IMR-90 (cell line): ENCODE data around the gene SGSH. TPM values are rescaled to one million over a fixed set of nuclear protein-coding genes. Genes with fewer than 3 reads are reported as not detected.

ENCODE experiments used
- ATAC-seq: fragments of 200-7000 bp; cut with Tn5 transposase; 2 replicates; pipeline ENCODE4 v1.9.1; 2020; ENCODE audit warnings: low read depth, mild to moderate bottlenecking, moderate library complexity
- BruUV-seq: library from RNA; stranded (reverse); fragments of 400-500 nt; replicated peaks from 2 replicates; lab custom pipeline; 2021; lab: Mats Ljungman, UMichigan
- CTCF ChIA-PET: fragments of 300-600 bp; formaldehyde crosslinking; extraction: SDS; loops from one replicate; lab custom pipeline; 2021; ENCODE audit warnings: antibody characterized with exemption; lab: Yijun Ruan, JAX
- POLR2A ChIA-PET: fragments of 300-600 bp; sonication (Branson Sonifier 250); formaldehyde crosslinking; loops from one replicate; lab custom pipeline; 2022; ENCODE audit warnings: antibody characterized with exemption; ENCODE audit not compliant: unreplicated experiment; lab: Charles Lee
- DNase-seq: peaks from one replicate; pipeline ENCODE4 v3.0.0; 2013
- H2AFZ ChIP-seq: replicated peaks from 2 replicates; pipeline ENCODE3; 2013; ENCODE audit warnings: low read length, mild to moderate bottlenecking; ENCODE audit not compliant: poor library complexity
- H2AK5ac ChIP-seq: 2 replicates; pipeline ENCODE4 v1.6.1; 2013; ENCODE audit warnings: low read depth, low read length, inconsistent platforms
- H2AK9ac ChIP-seq: replicated peaks from 2 replicates; pipeline ENCODE3; 2013; ENCODE audit warnings: mild to moderate bottlenecking, low read depth, low read length, moderate library complexity; ENCODE audit not compliant: poor library complexity
- H2BK120ac ChIP-seq: 2 replicates; pipeline ENCODE4 v1.6.1; 2013; ENCODE audit warnings: low read depth, low read length, inconsistent platforms
- H2BK15ac ChIP-seq: 3 replicates; pipeline ENCODE4 v1.6.1; 2013; ENCODE audit warnings: low read depth, low read length, inconsistent platforms
- H2BK20ac ChIP-seq: 2 replicates; pipeline ENCODE4 v1.6.1; 2013; ENCODE audit warnings: low read depth, mild to moderate bottlenecking, inconsistent platforms, low read length, moderate library complexity
- H2BK5ac ChIP-seq: 2 replicates; pipeline ENCODE4 v1.6.1; 2013; ENCODE audit warnings: mild to moderate bottlenecking, low read depth, low read length, inconsistent platforms; ENCODE audit not compliant: poor library complexity, severe bottlenecking
- H3K14ac ChIP-seq: replicated peaks from 2 replicates; pipeline ENCODE4 v1.6.1; 2013; ENCODE audit warnings: low read depth, low read length, inconsistent platforms
- H3K18ac ChIP-seq: 2 replicates; pipeline ENCODE4 v1.6.1; 2013; ENCODE audit warnings: low read depth, low read length, control low read depth
- H3K23ac ChIP-seq: 2 replicates; pipeline ENCODE4 v1.6.1; 2013; ENCODE audit warnings: low read depth, low read length, inconsistent platforms
- H3K27ac ChIP-seq: 2 replicates; pipeline ENCODE4 v1.5.1; 2013; ENCODE audit warnings: mild to moderate bottlenecking, control low read depth, low read length; ENCODE audit not compliant: insufficient read depth
- H3K27me3 ChIP-seq: 2 replicates; pipeline ENCODE4 v1.6.1; 2013; ENCODE audit warnings: low read length; ENCODE audit not compliant: control insufficient read depth, insufficient read depth
- H3K36me3 ChIP-seq: 2 replicates; pipeline ENCODE4 v1.6.1; 2013; ENCODE audit warnings: low read length, mixed read lengths; ENCODE audit not compliant: control insufficient read depth, insufficient read depth
- H3K4ac ChIP-seq: 2 replicates; pipeline ENCODE4 v1.6.1; 2013; ENCODE audit warnings: low read depth, low read length, inconsistent platforms
- H3K4me1 ChIP-seq: 2 replicates; pipeline ENCODE4 v1.6.1; 2013; ENCODE audit warnings: low read length, mixed read lengths; ENCODE audit not compliant: control insufficient read depth, insufficient read depth
- H3K4me2 ChIP-seq: 2 replicates; pipeline ENCODE4 v1.6.1; 2013; ENCODE audit warnings: low read depth, mild to moderate bottlenecking, control low read depth, low read length, moderate library complexity
- H3K4me3 ChIP-seq: 2 replicates; pipeline ENCODE4 v1.5.1; 2013; ENCODE audit warnings: low read depth, mild to moderate bottlenecking, control low read depth, low read length, moderate library complexity; ENCODE audit not compliant: insufficient read depth
- H3K56ac ChIP-seq: 2 replicates; pipeline ENCODE4 v1.6.1; 2013; ENCODE audit warnings: low read length, inconsistent platforms; ENCODE audit not compliant: insufficient read depth; ENCODE audit errors: extremely low read depth
- H3K79me1 ChIP-seq, 2 experiments: 2 replicates each; pipeline ENCODE4 v1.6.1; 2013; ENCODE audit warnings: low read length in 2 of 2, inconsistent platforms in 1 of 2, low read depth in 1 of 2
- H3K9ac ChIP-seq: 2 replicates; pipeline ENCODE4 v1.6.1; 2013; ENCODE audit warnings: low read depth, low read length, control low read depth
- H3K9me1 ChIP-seq: 2 replicates; pipeline ENCODE4 v1.6.1; 2013; ENCODE audit warnings: low read length, inconsistent platforms; ENCODE audit not compliant: insufficient read depth
- H3K9me3 ChIP-seq: 2 replicates; pipeline ENCODE4 v1.6.1; 2013; ENCODE audit warnings: low read length; ENCODE audit not compliant: control insufficient read depth, insufficient read depth
- H4K20me1 ChIP-seq: 2 replicates; pipeline ENCODE4 v1.6.1; 2013; ENCODE audit warnings: low read length, inconsistent platforms; ENCODE audit not compliant: insufficient read depth
- H4K5ac ChIP-seq: 2 replicates; pipeline ENCODE4 v1.6.1; 2013; ENCODE audit warnings: mild to moderate bottlenecking, low read depth, low read length, control low read depth
- H4K8ac ChIP-seq, 2 experiments: 2 replicates each; pipeline ENCODE4 v1.6.1; 2013; ENCODE audit warnings: low read depth in 2 of 2, low read length in 2 of 2, control low read depth in 1 of 2, inconsistent platforms in 1 of 2
- H4K91ac ChIP-seq: 2 replicates; pipeline ENCODE4 v1.6.1; 2013; ENCODE audit warnings: low read depth, low read length, inconsistent platforms; ENCODE audit not compliant: insufficient read depth
- BHLHE40 ChIP-seq: fragments of 150-350 bp; IDR thresholded peaks from 2 replicates; pipeline ENCODE4 v1.6.1; 2016; ENCODE audit warnings: mild to moderate bottlenecking, low read depth, low read length
- CEBPB ChIP-seq: IDR thresholded peaks from 2 replicates; pipeline ENCODE4 v1.6.1; 2012; ENCODE audit warnings: low read depth, low read length, improper control_type of control experiment
- CHD1 ChIP-seq: IDR thresholded peaks from 2 replicates; pipeline ENCODE4 v1.6.1; 2012; ENCODE audit warnings: low read depth, low read length, improper control_type of control experiment
- ELK1 ChIP-seq: fragments of 150-350 bp; IDR thresholded peaks from 2 replicates; pipeline ENCODE4 v1.6.1; 2016; ENCODE audit warnings: low read depth, mild to moderate bottlenecking, low read length, moderate library complexity, borderline replicate concordance
- FOS ChIP-seq: fragments of 150-350 bp; IDR thresholded peaks from 2 replicates; pipeline ENCODE4 v1.6.1; 2016; ENCODE audit warnings: low read depth, low read length
- MAFK ChIP-seq: IDR thresholded peaks from 2 replicates; pipeline ENCODE4 v1.6.1; 2012; ENCODE audit warnings: low read depth, low read length, improper control_type of control experiment
- MAZ ChIP-seq: IDR thresholded peaks from 2 replicates; pipeline ENCODE4 v1.6.1; 2012; ENCODE audit warnings: low read depth, mild to moderate bottlenecking, low read length, improper control_type of control experiment, moderate library complexity, borderline replicate concordance
- MXI1 ChIP-seq: IDR thresholded peaks from 2 replicates; pipeline ENCODE4 v1.6.1; 2012; ENCODE audit warnings: low read depth, mild to moderate bottlenecking, low read length, moderate library complexity, borderline replicate concordance
- NFE2L2 ChIP-seq: fragments of 150-350 bp; IDR thresholded peaks from 2 replicates; pipeline ENCODE4 v1.6.1; 2016; ENCODE audit warnings: low read depth, mild to moderate bottlenecking, low read length
- POLR2A ChIP-seq: IDR thresholded peaks from 2 replicates; pipeline ENCODE4 v1.6.1; 2012; ENCODE audit warnings: mild to moderate bottlenecking, low read depth, low read length
- RAD21 ChIP-seq: IDR thresholded peaks from 2 replicates; pipeline ENCODE4 v1.6.1; 2012; ENCODE audit warnings: low read length, improper control_type of control experiment
- RFX5 ChIP-seq: IDR thresholded peaks from 2 replicates; pipeline ENCODE4 v1.8.0; 2012; ENCODE audit warnings: low read depth, mild to moderate bottlenecking, low read length, moderate library complexity
- SMC3 ChIP-seq: fragments of 150-350 bp; IDR thresholded peaks from 2 replicates; pipeline ENCODE4 v1.6.1; 2016; ENCODE audit warnings: low read depth, mild to moderate bottlenecking, antibody characterized with exemption, low read length, moderate library complexity
- WGBS, 2 experiments: methylation state at CpG; one replicate each; pipeline versions ENCODE4 v1.1.5 to v1.1.7; 2013; ENCODE audit warnings: missing lambda C conversion rate in 2 of 2; ENCODE audit not compliant: insufficient read length in 1 of 2; ENCODE audit errors: extremely low coverage in 2 of 2; 5-methylcytosine and 5-hydroxymethylcytosine counted together
- dilution Hi-C: fragments of 300-500 bp; cut with HindIII; formaldehyde crosslinking; loops from one replicate; pipeline ENCODE4 v1.14.3; 2018; ENCODE audit warnings: low sequenced_read_pairs; ENCODE audit not compliant: unreplicated experiment
- in situ Hi-C: fragments of 300-500 bp; cut with MboI; formaldehyde crosslinking; loops from 3 replicates; pipeline ENCODE4 v1.14.3; 2019; ENCODE audit warnings: low sequenced_read_pairs, inconsistent platforms, mixed read lengths
- intact Hi-C: fragments of 100-400 bp; cut with micrococcal nuclease; formaldehyde crosslinking; loops from 2 replicates; pipeline ENCODE4 v1.10.0; 2022
- polyA plus RNA-seq, 3 experiments: library from polyadenylated mRNA; depleted of rRNA; stranded (reverse); fragments of >200 nt; gene quantifications; 2 replicates each; pipeline ENCODE4 v1.2.3, GENCODE V29; 2012; ENCODE audit warnings: low replicate concordance in 1 of 3
- total RNA-seq: library from RNA; depleted of rRNA; stranded (reverse); fragments of >200 nt; gene quantifications from 2 replicates; pipeline ENCODE4 v1.2.3, GENCODE V29; 2012
- TF ChIP-seq, protein P1 (sequence below): fragments of 150-350 bp; IDR thresholded peaks from 2 replicates; pipeline ENCODE4 v1.6.1; 2017; ENCODE audit warnings: mild to moderate bottlenecking, antibody characterized with exemption, low read length, low read depth
- TF ChIP-seq, protein P2 (sequence below): conservative IDR thresholded peaks from 2 replicates; pipeline ENCODE4 v1.5.1; 2012; ENCODE audit warnings: mild to moderate bottlenecking, low read depth, low read length, improper control_type of control experiment

The SGSH gene
- total and polyA plus RNA-seq, 2 of the 4 experiments (the other 2 are of a cell fraction) = 3.0 to 41.5 TPM

GRCh38 chr17:80265205-80266068 lies 45.3 kb upstream of the SGSH start:
- H4K8ac ChIP-seq = no peak overlapping the region
- no peak overlapping the region for H3K56ac ChIP-seq
- H3K9me3 ChIP-seq = no peaks in the 10 kb centered on the region
- H2AK5ac ChIP-seq = no peak overlapping the region
- H3K4ac ChIP-seq = no peak overlapping the region
- H2BK120ac ChIP-seq = no peak overlapping the region
- no TSS peak for BruUV-seq
- H2AFZ ChIP-seq = no peak overlapping the region
- WGBS, 2 experiments = 94% methylated on average over 3 of the region's 17 CpGs; no CpG with 5 or more reads in 1 of the 2 experiments
- no peak overlapping the region for H3K14ac ChIP-seq
- H3K4me1 ChIP-seq = peaks cover 17% of the 10 kb centered on the region
- no peak overlapping the region for H2BK15ac ChIP-seq
- ATAC-seq (no peak), DNase-seq (no peak)
- H3K4me3 ChIP-seq = no peak overlapping the region
- no peak overlapping the region for H3K9ac ChIP-seq
- CTCF ChIA-PET = no interaction called here
- H2AK9ac ChIP-seq = no peak overlapping the region
- no peak overlapping the region for H2BK5ac ChIP-seq
- dilution Hi-C loops (no loop called here), in situ Hi-C loops (no loop called here), intact Hi-C loops (no loop called here)
- H2BK20ac ChIP-seq = no peak overlapping the region
- H4K20me1 ChIP-seq = peaks cover 4% of the 10 kb centered on the region; the same call in 1 of the 2 replicates
- POLR2A ChIA-PET = no interaction called here
- no peak overlapping the region for H3K18ac ChIP-seq
- peaks cover 7% of the 10 kb centered on the region for H3K9me1 ChIP-seq
- no peak overlapping the region for H4K5ac ChIP-seq
- H3K27ac ChIP-seq = no peak overlapping the region
- no peaks in the 10 kb centered on the region for H3K27me3 ChIP-seq
- no peak overlapping the region for H3K4me2 ChIP-seq
- H3K23ac ChIP-seq = no peak overlapping the region
- H4K91ac ChIP-seq = no peak overlapping the region
- H3K79me1 ChIP-seq = peaks cover 16 to 60% of the 10 kb centered on the region in 2 experiments; a peak in 2 of 4 replicates
- H3K36me3 ChIP-seq = peaks cover 30% of the 10 kb centered on the region
- TF ChIP-seq FOS (no peak), BHLHE40 (no peak), POLR2A (no peak), RAD21 (no peak), RFX5 (no peak), CEBPB (no peak), SMC3 (no peak), MAZ (no peak), MAFK (no peak), MXI1 (no peak), NFE2L2 (no peak), ELK1 (no peak), CHD1 (no peak)
- TF ChIP-seq, protein P1, sequence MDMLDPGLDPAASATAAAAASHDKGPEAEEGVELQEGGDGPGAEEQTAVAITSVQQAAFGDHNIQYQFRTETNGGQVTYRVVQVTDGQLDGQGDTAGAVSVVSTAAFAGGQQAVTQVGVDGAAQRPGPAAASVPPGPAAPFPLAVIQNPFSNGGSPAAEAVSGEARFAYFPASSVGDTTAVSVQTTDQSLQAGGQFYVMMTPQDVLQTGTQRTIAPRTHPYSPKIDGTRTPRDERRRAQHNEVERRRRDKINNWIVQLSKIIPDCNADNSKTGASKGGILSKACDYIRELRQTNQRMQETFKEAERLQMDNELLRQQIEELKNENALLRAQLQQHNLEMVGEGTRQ = no peak
- TF ChIP-seq, protein P2, sequence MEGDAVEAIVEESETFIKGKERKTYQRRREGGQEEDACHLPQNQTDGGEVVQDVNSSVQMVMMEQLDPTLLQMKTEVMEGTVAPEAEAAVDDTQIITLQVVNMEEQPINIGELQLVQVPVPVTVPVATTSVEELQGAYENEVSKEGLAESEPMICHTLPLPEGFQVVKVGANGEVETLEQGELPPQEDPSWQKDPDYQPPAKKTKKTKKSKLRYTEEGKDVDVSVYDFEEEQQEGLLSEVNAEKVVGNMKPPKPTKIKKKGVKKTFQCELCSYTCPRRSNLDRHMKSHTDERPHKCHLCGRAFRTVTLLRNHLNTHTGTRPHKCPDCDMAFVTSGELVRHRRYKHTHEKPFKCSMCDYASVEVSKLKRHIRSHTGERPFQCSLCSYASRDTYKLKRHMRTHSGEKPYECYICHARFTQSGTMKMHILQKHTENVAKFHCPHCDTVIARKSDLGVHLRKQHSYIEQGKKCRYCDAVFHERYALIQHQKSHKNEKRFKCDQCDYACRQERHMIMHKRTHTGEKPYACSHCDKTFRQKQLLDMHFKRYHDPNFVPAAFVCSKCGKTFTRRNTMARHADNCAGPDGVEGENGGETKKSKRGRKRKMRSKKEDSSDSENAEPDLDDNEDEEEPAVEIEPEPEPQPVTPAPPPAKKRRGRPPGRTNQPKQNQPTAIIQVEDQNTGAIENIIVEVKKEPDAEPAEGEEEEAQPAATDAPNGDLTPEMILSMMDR = no peak
